Mucosa of stomach (tissue), 1 donor: ENCODE results near the gene RIMS3.

Experiments used
- H3K27me3 ChIP-seq: one replicate; pipeline ENCODE4 v1.7.0; 2013; ENCODE audit warnings: mild to moderate bottlenecking, low read length; ENCODE audit not compliant: control insufficient read depth, insufficient read depth
- H3K36me3 ChIP-seq: one replicate; pipeline ENCODE4 v1.7.0; 2013; ENCODE audit warnings: low read length; ENCODE audit not compliant: control insufficient read depth, insufficient read depth
- H3K4me1 ChIP-seq: one replicate; pipeline ENCODE4 v1.7.0; 2013; ENCODE audit warnings: mild to moderate bottlenecking, low read length; ENCODE audit not compliant: control insufficient read depth, insufficient read depth
- H3K4me3 ChIP-seq: one replicate; pipeline ENCODE4 v1.7.0; 2013; ENCODE audit warnings: low read length
- H3K9ac ChIP-seq: one replicate; pipeline ENCODE4 v1.7.0; 2013; ENCODE audit warnings: mild to moderate bottlenecking, low read length, moderate library complexity
- H3K9me3 ChIP-seq: one replicate; pipeline ENCODE4 v1.7.0; 2013; ENCODE audit warnings: mild to moderate bottlenecking, low read length, moderate library complexity; ENCODE audit not compliant: control insufficient read depth
- donor health status: Pancreatic carcinoma.

The RIMS3 gene

GRCh38 chr1:40661678-40662077 is 3.8 kb downstream of the RIMS3 start:
- Histone ChIP-seq H3K27me3 (no peaks in the 10 kb centered on the region), H3K36me3 (no peaks in the 10 kb centered on the region), H3K4me3 (no peak overlapping the region), H3K9me3 (no peaks in the 10 kb centered on the region), H3K4me1 (peaks cover 15% of the 10 kb centered on the region), H3K9ac (no peak overlapping the region)

GRCh38 chr1:40659649-40659947 is 5.9 kb downstream of the RIMS3 start:
- Histone ChIP-seq H3K4me3 (no peak overlapping the region), H3K9ac (no peak overlapping the region), H3K36me3 (no peaks in the 10 kb centered on the region), H3K9me3 (no peaks in the 10 kb centered on the region), H3K27me3 (no peaks in the 10 kb centered on the region), H3K4me1 (peaks cover 7% of the 10 kb centered on the region)

GRCh38 chr1:40658751-40659648 is 6.5 kb downstream of the RIMS3 start:
- Histone ChIP-seq H3K36me3 (no peaks in the 10 kb centered on the region), H3K4me3 (no peak overlapping the region), H3K27me3 (no peaks in the 10 kb centered on the region), H3K9ac (no peak overlapping the region), H3K9me3 (no peaks in the 10 kb centered on the region), H3K4me1 (peaks cover 7% of the 10 kb centered on the region)

- no peak overlapping the region for H3K4me3 ChIP-seq
- H3K9ac ChIP-seq, result no peak overlapping the region
- H3K27me3 ChIP-seq, result no peaks in the 10 kb centered on the region
- H3K36me3 ChIP-seq, result no peaks in the 10 kb centered on the region
- no peaks in the 10 kb centered on the region for H3K9me3 ChIP-seq
- peaks cover 7% of the 10 kb centered on the region for H3K4me1 ChIP-seq
Measured at GRCh38 chr1:40657046-40657445, 8.4 kb downstream of the RIMS3 start.

DNA sequence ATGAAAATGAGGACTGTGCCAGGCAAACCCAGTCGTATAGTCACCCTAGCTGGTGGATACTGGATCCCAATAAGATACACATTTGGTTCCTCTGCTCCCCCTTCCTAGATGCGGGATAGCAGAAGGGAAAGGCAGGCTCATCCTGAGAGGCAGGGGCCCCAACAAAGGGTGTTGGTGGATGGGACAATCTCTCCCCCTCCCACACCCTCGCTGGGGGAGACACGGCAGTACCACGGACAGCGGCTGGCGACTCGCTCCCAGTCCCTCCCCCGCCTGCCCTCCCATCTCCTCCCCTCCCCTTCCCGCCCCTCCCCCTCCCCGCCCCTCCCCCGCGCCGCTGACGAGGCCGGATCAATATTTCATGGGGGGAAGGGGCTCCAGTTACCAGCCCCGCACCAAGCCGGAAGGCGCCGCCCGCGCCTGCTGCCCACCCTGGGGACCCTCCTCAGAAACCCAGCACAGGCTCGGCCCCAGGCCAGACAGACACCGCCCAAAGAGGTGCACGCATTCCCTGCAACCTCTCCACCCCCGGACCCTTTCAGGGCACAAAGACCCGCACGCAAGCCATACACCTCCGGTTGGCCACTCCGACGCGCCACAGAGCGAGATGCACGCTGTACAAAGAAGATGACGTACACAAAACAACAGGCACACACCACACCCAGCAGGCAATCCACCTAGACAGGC is 11.5 kb downstream of the RIMS3 start:
- H3K9ac ChIP-seq, result no peak overlapping the region
- no peaks in the 10 kb centered on the region for H3K27me3 ChIP-seq
- H3K4me3 ChIP-seq, result no peak overlapping the region

GRCh38 chr1:40652979-40653378 is 12.5 kb downstream of the RIMS3 start:
- Histone ChIP-seq H3K27me3 (no peaks in the 10 kb centered on the region), H3K9ac (no peak overlapping the region), H3K4me3 (no peak overlapping the region), H3K9me3 (no peaks in the 10 kb centered on the region), H3K4me1 (peaks cover 7% of the 10 kb centered on the region), H3K36me3 (no peaks in the 10 kb centered on the region)

More for the DNA sequence above, 11.5 kb downstream of the RIMS3 start:
- Histone ChIP-seq H3K36me3 (no peaks in the 10 kb centered on the region), H3K9me3 (no peaks in the 10 kb centered on the region), H3K4me1 (peaks cover 7% of the 10 kb centered on the region)

DNA sequence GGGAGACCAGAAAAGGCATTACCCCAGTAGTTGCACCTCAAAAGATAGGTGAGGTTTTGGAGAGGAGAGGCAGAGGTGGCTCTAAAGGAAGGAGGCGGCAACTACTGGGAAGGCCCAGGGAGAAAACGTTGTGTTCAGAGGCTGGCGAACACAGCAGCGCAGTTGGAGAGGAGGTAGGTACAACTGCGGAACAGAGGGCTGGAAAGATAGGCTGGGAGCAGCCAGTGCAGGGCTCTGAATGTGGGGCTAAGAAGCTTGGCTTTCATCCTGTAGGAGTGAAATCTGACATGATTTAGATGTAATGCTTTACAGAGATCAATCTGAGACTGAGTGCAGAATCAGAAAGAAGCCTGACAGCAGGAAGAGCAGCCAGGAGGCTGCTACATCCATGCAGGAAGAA is 13.0 kb downstream of the RIMS3 start:
- Histone ChIP-seq H3K4me3 (no peak overlapping the region), H3K27me3 (no peaks in the 10 kb centered on the region), H3K36me3 (no peaks in the 10 kb centered on the region), H3K9me3 (no peaks in the 10 kb centered on the region), H3K4me1 (peaks cover 7% of the 10 kb centered on the region), H3K9ac (no peak overlapping the region)

GRCh38 chr1:40651138-40651857 is 14.2 kb downstream of the RIMS3 start:
- Histone ChIP-seq H3K36me3 (no peaks in the 10 kb centered on the region), H3K4me3 (no peak overlapping the region), H3K9me3 (no peaks in the 10 kb centered on the region), H3K4me1 (peaks cover 7% of the 10 kb centered on the region), H3K9ac (no peak overlapping the region), H3K27me3 (no peaks in the 10 kb centered on the region)

DNA sequence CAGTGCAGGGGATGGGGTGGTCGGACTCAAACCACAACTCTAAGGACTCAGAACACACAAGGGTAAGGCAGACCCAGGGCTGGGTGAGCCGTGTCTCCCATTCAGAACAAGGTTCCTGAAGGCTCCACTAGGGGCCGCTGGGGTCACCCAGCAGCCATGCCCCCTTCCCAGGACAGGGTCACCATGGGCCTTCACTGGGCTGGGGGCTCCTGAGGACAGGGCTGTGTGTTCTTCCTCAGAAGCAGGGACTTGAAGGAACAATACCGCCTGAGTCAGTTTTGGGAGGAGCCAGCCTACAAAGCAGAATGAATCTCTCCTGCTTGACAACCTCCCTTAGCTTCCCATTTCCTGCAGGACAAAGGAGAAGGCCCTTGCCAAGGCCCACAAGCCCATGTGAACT is 15.4 kb downstream of the RIMS3 start:
- H3K36me3 ChIP-seq, result no peaks in the 10 kb centered on the region
- no peaks in the 10 kb centered on the region for H3K27me3 ChIP-seq
- H3K4me1 ChIP-seq, result peaks cover 7% of the 10 kb centered on the region
- H3K9me3 ChIP-seq, result no peaks in the 10 kb centered on the region
- no peak overlapping the region for H3K4me3 ChIP-seq
- no peak overlapping the region for H3K9ac ChIP-seq

GRCh38 chr1:40649592-40649930 is 15.9 kb downstream of the RIMS3 start:
- no peaks in the 10 kb centered on the region for H3K36me3 ChIP-seq
- no peak overlapping the region for H3K9ac ChIP-seq
- no peak overlapping the region for H3K4me3 ChIP-seq
- no peaks in the 10 kb centered on the region for H3K9me3 ChIP-seq
- peaks cover 7% of the 10 kb centered on the region for H3K4me1 ChIP-seq
- no peaks in the 10 kb centered on the region for H3K27me3 ChIP-seq

GRCh38 chr1:40648928-40649591 is 16.4 kb downstream of the RIMS3 start:
- Histone ChIP-seq H3K9me3 (no peaks in the 10 kb centered on the region), H3K27me3 (no peaks in the 10 kb centered on the region), H3K4me3 (no peak overlapping the region), H3K9ac (no peak overlapping the region), H3K4me1 (peaks cover 7% of the 10 kb centered on the region), H3K36me3 (no peaks in the 10 kb centered on the region)

DNA sequence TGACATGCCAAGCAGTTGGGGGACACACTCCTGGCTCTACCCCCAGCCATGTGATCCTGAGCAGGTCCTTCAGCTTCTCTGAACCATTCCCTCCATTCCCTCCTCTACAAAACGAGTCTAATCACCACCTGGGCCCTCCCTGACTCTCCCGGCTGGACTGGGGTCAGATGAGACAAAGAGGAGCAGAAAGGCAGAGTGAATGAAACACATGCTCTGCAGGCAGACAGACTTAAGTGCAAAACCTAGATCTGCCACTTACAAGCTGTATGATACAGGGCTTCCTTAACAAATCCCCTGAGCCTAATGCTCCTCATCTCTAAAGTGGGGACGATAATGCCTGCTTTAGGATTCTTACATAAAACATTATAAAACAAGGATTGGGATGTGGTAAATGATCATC is 17.3 kb downstream of the RIMS3 start:
- no peaks in the 10 kb centered on the region for H3K36me3 ChIP-seq
- peaks cover 6% of the 10 kb centered on the region for H3K4me1 ChIP-seq
- H3K4me3 ChIP-seq, result no peak overlapping the region
- H3K9ac ChIP-seq, result no peak overlapping the region
- no peaks in the 10 kb centered on the region for H3K27me3 ChIP-seq
- no peaks in the 10 kb centered on the region for H3K9me3 ChIP-seq
